GM23338 (cell line): ENCODE data around the gene ALDH16A1.

ENCODE experiments used
- CREB1 ChIP-seq: fragments of 250-450 bp; sonication (Bioruptor Pico); IDR thresholded peaks from 2 replicates; pipeline ENCODE4 v1.5.0; 2020; ENCODE audit warnings: low read depth, mild to moderate bottlenecking, moderate library complexity
- EZH2 ChIP-seq: fragments of 200-600 bp; sonication (generic); IDR thresholded peaks from one replicate; pipeline ENCODE4 v1.8.0; 2017; ENCODE audit warnings: antibody characterized with exemption, mild to moderate bottlenecking, low read depth; ENCODE audit not compliant: unreplicated experiment
- EZH2phosphoT487 ChIP-seq: fragments of 200-600 bp; sonication (generic); IDR thresholded peaks from one replicate; pipeline ENCODE4 v1.8.1; 2018; ENCODE audit warnings: antibody characterized with exemption; ENCODE audit not compliant: unreplicated experiment
- JUNB ChIP-seq: IDR thresholded peaks from one replicate; pipeline ENCODE4 v1.6.1; 2016; ENCODE audit warnings: antibody characterized with exemption; ENCODE audit not compliant: unreplicated experiment
- POLR2AphosphoS5 ChIP-seq: IDR thresholded peaks from 2 replicates; pipeline ENCODE4 v1.6.1; 2016; ENCODE audit warnings: antibody characterized with exemption, low read depth
- ZNF114 ChIP-seq: fragments of 250-450 bp; sonication (Bioruptor Pico); IDR thresholded peaks from 2 replicates; pipeline ENCODE4 v1.5.0; 2020; ENCODE audit warnings: mild to moderate bottlenecking, moderate library complexity
- TF ChIP-seq, protein P1 (sequence below), 2 experiments: fragments of 200-600 bp in 1 of 2; sonication (generic) in 1 of 2; conservative IDR thresholded peaks; 2 replicates each; pipeline versions ENCODE4 v1.5.1 to v1.6.1; 2016 to 2017; ENCODE audit warnings: antibody characterized with exemption in 2 of 2, low read depth in 2 of 2, mild to moderate bottlenecking in 2 of 2, moderate library complexity in 1 of 2
- TF ChIP-seq, protein P2 (sequence below): IDR thresholded peaks from one replicate; pipeline ENCODE4 v1.6.1; 2018; ENCODE audit warnings: antibody characterized with exemption; ENCODE audit not compliant: unreplicated experiment
- TF ChIP-seq, protein P3 (sequence below): IDR thresholded peaks from 2 replicates; pipeline ENCODE4 v1.6.1; 2016; ENCODE audit warnings: antibody characterized with exemption

DNA sequence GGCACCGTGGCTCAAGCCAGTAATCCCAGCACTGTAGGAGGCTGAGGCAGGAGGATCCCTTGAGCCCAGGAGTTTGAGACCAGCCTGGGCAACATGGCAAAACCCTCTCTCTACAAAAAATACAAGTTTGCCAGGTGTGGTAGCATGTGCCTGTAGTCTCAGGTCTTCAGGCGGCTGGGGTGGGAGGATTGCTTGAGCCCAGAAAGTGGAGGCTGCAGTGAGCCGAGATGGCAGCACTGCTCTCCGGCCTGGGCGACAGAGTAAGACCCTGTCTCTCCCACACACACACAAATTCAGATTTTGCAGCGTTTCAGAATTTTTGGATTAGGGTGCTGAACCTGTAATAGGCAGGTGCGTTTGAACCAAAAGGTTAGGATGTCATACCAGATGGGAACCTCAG is 45.5 kb downstream of the ALDH16A1 start:
- TF ChIP-seq, protein P1, sequence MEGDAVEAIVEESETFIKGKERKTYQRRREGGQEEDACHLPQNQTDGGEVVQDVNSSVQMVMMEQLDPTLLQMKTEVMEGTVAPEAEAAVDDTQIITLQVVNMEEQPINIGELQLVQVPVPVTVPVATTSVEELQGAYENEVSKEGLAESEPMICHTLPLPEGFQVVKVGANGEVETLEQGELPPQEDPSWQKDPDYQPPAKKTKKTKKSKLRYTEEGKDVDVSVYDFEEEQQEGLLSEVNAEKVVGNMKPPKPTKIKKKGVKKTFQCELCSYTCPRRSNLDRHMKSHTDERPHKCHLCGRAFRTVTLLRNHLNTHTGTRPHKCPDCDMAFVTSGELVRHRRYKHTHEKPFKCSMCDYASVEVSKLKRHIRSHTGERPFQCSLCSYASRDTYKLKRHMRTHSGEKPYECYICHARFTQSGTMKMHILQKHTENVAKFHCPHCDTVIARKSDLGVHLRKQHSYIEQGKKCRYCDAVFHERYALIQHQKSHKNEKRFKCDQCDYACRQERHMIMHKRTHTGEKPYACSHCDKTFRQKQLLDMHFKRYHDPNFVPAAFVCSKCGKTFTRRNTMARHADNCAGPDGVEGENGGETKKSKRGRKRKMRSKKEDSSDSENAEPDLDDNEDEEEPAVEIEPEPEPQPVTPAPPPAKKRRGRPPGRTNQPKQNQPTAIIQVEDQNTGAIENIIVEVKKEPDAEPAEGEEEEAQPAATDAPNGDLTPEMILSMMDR (conservative IDR thresholded peaks at IDR 0.05; ENCODE audit: low read depth in 2 of 2) = no peak
- TF ChIP-seq EZH2 (no peak), JUNB (no peak), POLR2AphosphoS5 (no peak), ZNF114 (CRISPR knock-in tag) (no peak), EZH2phosphoT487 (no peak), CREB1 (CRISPR knock-in tag) (no peak)
- TF ChIP-seq, protein P2, sequence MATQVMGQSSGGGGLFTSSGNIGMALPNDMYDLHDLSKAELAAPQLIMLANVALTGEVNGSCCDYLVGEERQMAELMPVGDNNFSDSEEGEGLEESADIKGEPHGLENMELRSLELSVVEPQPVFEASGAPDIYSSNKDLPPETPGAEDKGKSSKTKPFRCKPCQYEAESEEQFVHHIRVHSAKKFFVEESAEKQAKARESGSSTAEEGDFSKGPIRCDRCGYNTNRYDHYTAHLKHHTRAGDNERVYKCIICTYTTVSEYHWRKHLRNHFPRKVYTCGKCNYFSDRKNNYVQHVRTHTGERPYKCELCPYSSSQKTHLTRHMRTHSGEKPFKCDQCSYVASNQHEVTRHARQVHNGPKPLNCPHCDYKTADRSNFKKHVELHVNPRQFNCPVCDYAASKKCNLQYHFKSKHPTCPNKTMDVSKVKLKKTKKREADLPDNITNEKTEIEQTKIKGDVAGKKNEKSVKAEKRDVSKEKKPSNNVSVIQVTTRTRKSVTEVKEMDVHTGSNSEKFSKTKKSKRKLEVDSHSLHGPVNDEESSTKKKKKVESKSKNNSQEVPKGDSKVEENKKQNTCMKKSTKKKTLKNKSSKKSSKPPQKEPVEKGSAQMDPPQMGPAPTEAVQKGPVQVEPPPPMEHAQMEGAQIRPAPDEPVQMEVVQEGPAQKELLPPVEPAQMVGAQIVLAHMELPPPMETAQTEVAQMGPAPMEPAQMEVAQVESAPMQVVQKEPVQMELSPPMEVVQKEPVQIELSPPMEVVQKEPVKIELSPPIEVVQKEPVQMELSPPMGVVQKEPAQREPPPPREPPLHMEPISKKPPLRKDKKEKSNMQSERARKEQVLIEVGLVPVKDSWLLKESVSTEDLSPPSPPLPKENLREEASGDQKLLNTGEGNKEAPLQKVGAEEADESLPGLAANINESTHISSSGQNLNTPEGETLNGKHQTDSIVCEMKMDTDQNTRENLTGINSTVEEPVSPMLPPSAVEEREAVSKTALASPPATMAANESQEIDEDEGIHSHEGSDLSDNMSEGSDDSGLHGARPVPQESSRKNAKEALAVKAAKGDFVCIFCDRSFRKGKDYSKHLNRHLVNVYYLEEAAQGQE = no peak
- TF ChIP-seq, protein P3, sequence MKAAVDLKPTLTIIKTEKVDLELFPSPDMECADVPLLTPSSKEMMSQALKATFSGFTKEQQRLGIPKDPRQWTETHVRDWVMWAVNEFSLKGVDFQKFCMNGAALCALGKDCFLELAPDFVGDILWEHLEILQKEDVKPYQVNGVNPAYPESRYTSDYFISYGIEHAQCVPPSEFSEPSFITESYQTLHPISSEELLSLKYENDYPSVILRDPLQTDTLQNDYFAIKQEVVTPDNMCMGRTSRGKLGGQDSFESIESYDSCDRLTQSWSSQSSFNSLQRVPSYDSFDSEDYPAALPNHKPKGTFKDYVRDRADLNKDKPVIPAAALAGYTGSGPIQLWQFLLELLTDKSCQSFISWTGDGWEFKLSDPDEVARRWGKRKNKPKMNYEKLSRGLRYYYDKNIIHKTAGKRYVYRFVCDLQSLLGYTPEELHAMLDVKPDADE = no peak
